HG02970 (cell line): ENCODE data around the gene TCERG1L.
"Not testable (repeated sequence)": the region's sequence is repeated elsewhere in the genome, so short reads cannot be mapped to it uniquely, and the experiment has no call there.

Source experiments
- ATAC-seq: cut with Tn5 transposase; IDR thresholded peaks from one replicate; pipeline ENCODE4 v1.9.1; 2021; ENCODE audit warnings: mild to moderate bottlenecking, moderate library complexity, moderate number of reproducible peaks; ENCODE audit not compliant: unreplicated experiment, low FRiP score

The TCERG1L gene

DNA sequence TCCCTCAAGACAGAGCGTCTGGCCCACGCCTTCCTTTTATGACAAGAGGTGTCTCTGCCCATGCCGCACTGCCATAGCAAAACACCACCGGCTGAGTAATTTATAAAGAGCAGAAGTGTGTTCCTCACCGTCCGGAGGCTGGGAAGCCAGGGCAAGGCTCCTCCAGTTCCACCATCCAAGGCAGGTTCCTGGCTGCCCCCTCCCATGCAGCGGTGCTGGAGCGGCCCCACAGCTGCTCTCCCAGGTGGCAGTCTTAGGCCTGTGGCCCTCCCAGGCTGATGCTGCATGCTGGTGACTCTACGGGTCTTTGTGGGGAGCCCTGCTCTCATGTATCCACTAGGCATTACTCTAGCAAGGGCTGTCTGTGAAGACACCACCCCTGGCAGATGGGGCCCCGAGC is 113.1 kb downstream of the TCERG1L start:
- ATAC-seq, result no peak

DNA sequence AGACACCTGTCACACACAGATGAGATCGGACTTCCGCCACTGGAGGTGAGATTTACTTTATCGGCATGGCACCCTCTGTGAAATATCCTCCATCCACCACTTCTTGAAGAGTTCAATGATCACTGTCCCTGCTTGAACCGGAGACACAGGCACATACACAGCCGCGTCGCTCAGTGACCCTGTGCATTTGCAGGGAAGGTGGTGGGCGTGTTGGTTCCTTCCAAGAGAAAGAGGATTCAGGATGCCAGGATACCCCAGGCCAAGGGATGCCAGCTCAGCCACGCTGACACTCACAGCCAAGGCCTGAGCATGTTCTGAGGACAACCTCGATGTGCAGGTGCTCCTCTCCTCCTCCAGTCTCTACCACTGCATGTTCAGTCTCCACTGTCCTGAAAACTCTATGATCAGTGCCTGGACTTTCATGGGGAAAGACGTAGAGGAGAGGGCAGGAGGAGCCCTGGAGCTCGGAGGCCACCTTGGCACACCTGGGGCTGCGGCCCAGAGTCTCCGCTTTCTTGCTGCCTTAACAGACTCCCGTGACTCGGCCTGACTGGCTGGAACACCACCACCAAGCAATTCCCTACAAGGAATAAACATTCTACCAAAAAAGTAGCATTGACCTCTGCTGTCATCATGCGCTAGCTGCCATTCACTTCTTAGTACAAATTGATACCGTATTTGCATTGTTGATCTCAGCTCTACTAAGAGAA is 115.2 kb downstream of the TCERG1L start:
- no peak for ATAC-seq

- no peak for ATAC-seq
Observed at GRCh38 chr10:131195558-131196159, 115.9 kb downstream of the TCERG1L start.

GRCh38 chr10:131195116-131195515 is 116.4 kb downstream of the TCERG1L start:
- no peak for ATAC-seq

GRCh38 chr10:131193923-131194322 is 117.6 kb downstream of the TCERG1L start:
- ATAC-seq, result no peak

DNA sequence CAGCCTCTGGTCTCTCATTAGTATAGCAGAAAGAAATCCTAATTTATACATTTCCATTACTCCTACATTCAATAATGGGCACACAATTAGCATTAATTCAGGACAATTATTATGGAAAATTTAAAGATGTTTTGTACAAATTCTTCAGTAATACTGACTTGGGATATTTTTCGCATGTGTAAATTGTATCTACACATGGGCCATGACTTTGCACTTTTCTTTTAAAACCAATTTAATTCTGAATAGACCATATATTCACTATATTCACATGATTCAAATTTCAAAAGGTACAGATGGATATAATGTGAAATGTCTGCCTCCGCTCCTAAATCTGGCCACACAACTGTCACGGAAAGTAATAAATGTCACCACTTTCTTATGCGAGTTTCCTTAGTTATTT is 123.0 kb downstream of the TCERG1L start:
- ATAC-seq, result no peak

DNA sequence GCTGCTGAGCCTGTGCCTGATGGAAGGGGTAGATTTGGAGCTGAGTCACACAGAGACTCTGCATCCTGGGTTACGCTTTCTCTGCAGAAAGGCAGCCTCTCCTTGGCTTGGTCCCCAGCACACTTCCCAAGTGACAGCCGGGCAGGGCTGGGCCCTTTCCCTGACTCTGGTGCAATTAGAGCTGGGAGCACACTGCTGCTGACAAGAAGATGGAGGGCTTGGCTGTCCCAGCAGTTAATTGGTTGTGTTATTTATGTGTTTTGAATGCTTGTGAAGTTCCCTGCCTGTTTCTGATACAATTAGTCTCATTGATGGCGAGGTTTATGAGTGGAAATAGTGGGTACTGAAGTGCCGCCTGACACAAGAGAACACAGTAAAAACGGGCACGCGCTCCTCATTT is 123.6 kb downstream of the TCERG1L start:
- ATAC-seq, result no peak

DNA sequence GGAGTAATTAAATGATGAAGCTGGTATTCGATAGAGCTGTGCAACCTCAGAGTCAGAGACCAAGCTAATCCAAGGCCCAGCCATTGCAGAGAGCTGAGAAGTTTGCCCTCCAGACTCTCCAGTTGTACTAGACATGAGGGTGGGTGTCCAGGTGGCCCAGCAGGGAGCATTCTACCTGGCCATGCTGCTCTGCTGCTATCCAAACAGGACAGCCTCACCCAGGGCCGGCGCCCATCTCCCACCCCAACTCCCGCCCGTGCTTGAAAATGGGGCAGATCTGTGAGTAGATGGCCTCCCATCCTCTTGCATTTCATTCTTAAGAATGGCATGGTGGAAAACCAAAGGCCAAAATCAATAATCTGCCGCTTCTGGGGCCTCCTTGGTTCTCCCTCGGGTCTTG is 124.2 kb downstream of the TCERG1L start:
- ATAC-seq, result no peak

- no peak for ATAC-seq
Observed at GRCh38 chr10:131186547-131187253, 124.8 kb downstream of the TCERG1L start.

GRCh38 chr10:131184503-131184902 is 127.0 kb downstream of the TCERG1L start:
- ATAC-seq, result no peak

- ATAC-seq, result no peak
Observed at GRCh38 chr10:131183546-131184045, 127.9 kb downstream of the TCERG1L start.

GRCh38 chr10:131181456-131181855 is 130.1 kb downstream of the TCERG1L start:
- ATAC-seq, result no peak

DNA sequence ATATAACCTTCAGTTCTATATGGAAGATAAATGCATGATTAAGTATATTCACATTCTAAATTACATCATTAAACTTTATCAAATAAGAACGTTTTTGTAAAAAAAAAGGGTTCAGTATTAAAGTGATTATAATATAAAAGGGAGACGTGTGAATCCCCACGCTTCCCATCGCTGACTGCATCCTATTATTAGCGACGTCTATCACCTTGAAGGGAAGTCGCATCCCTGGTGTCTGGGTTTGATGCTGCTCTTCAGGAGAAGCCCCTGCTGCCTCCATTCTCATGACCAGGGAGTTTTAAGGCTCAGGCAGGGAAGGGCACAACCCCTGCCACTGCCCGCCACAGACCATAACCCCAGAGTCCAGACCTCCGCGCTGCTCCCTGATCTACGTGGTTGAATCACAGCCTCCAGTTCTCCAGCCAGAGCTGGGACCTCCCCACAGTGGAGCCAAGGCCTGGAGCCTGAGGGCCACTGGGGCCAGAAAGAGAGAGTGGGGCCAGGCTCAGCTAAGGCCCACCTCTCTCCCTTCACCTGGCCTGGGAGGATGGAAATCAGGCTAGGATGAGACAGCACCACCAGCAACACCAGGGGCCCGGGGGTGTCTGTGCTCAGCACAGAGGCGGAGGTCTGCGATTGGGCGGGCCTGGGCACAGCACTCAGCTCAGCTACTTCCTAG is 130.6 kb downstream of the TCERG1L start:
- ATAC-seq, result no peak

DNA sequence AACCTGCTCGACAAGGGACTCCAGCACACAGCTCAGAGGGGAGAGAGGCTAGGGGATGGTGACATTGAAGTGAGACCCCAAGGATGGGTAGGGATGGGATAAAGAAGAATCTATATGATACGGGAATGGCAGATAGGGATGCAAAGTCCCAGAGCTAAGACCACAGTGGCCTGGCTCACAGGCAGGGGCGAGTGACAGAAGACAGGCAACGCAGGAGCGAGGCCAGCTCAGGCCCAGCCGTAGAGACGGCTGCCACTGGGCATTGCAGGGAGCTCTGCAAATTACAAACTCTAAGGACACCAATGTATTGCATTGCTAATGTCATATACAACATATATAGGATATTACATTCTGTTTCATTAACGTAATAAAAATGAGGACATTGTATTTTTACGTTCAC is 131.4 kb downstream of the TCERG1L start:
- ATAC-seq, result no peak

- no peak for ATAC-seq
Observed at GRCh38 chr10:131179361-131179760, 132.2 kb downstream of the TCERG1L start.

- ATAC-seq, result no peak
Observed at GRCh38 chr10:131178521-131179331, 132.8 kb downstream of the TCERG1L start.

- no peak for ATAC-seq
Observed at GRCh38 chr10:131177431-131178327, 133.8 kb downstream of the TCERG1L start.

- ATAC-seq, result no peak
Observed at GRCh38 chr10:131176907-131177306, 134.6 kb downstream of the TCERG1L start.

DNA sequence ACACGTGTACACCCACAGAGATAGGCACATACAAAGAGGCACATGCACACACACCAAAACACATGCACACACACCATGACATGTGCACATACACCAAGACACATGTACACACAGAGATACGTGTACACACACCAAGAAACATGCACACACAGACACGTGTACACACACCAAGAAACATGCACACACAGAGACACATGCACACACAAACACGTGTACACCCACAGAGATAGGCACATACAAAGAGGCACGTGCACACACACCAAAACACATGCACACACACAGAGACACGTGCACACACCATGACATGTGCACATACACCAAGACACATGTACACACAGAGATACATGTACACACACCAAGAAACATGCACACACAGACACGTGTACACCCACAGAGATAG is 135.2 kb downstream of the TCERG1L start:
- not testable (repeated sequence) for ATAC-seq
